Gastrocnemius medialis (tissue), 4 donors: ENCODE results near the gene SNCAIP.

Experiments
- CTCF ChIP-seq, 5 experiments: fragments of 450-650 bp in 3 of 5; fragments of 200-600 bp in 2 of 5; sonication (generic) in 2 of 5; IDR thresholded peaks in 4 of 5; conservative IDR thresholded peaks in 1 of 5; 1 replicate in 4 of 5; 2 replicates in 1 of 5; pipeline ENCODE4 v1.5.1; 2016 to 2019; ENCODE audit warnings: antibody characterized with exemption in 5 of 5, mild to moderate bottlenecking in 3 of 5, moderate library complexity in 3 of 5
- POLR2A ChIP-seq, 2 donors: fragments of 450-650 bp; IDR thresholded peaks; one replicate each; pipeline ENCODE4 v1.6.1; 2017; ENCODE audit warnings: antibody characterized with exemption in 2 of 2, mild to moderate bottlenecking in 2 of 2, moderate library complexity in 2 of 2

DNA sequence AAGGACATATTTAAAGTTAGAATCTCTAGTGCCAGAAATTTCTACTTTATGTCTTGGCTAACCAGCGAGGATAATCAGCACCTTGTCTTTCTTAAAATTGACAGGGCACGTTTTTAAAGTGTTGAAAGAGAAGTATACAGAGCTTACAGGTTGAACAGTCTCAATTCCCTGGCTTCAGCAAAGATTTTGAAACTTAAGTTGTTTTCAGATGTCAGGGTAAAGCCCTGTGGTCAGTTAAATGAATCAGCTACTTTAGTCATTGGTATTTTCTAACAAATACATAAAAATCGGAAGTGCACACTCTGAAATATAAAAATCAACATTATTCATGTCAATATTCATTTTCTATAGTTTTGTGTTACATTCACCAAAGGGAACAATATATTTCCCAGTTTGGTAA, 29.1 kb downstream of the SNCAIP start:
- TF ChIP-seq CTCF (IDR thresholded peaks at IDR 0.05 in 4 of 5, conservative IDR thresholded peaks at IDR 0.05 in 1 of 5) (no peak), POLR2A (IDR thresholded peaks at IDR 0.05) (no peak)
